Thyroid gland (tissue), 4 donors: Measurements from ENCODE around the gene ZNF783.

Source experiments
- POLR2A ChIP-seq, 2 donors: fragments of 450-650 bp; IDR thresholded peaks; one replicate each; pipeline ENCODE4 v1.6.1; 2017; ENCODE audit warnings: antibody characterized with exemption in 2 of 2, mild to moderate bottlenecking in 2 of 2, moderate library complexity in 1 of 2
- TF ChIP-seq, protein P1 (sequence below), 6 experiments: fragments of 200-600 bp in 3 of 6; fragments of 450-650 bp in 3 of 6; sonication (generic) in 3 of 6; IDR thresholded peaks; one replicate each; pipeline ENCODE4 v1.5.1; 2016 to 2019; ENCODE audit warnings: antibody characterized with exemption in 6 of 6, mild to moderate bottlenecking in 2 of 6, inconsistent platforms in 1 of 6, moderate library complexity in 1 of 6

- TF ChIP-seq, protein P1, sequence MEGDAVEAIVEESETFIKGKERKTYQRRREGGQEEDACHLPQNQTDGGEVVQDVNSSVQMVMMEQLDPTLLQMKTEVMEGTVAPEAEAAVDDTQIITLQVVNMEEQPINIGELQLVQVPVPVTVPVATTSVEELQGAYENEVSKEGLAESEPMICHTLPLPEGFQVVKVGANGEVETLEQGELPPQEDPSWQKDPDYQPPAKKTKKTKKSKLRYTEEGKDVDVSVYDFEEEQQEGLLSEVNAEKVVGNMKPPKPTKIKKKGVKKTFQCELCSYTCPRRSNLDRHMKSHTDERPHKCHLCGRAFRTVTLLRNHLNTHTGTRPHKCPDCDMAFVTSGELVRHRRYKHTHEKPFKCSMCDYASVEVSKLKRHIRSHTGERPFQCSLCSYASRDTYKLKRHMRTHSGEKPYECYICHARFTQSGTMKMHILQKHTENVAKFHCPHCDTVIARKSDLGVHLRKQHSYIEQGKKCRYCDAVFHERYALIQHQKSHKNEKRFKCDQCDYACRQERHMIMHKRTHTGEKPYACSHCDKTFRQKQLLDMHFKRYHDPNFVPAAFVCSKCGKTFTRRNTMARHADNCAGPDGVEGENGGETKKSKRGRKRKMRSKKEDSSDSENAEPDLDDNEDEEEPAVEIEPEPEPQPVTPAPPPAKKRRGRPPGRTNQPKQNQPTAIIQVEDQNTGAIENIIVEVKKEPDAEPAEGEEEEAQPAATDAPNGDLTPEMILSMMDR (IDR thresholded peaks at IDR 0.05): no peak
- TF ChIP-seq POLR2A (IDR thresholded peaks at IDR 0.05): no peak
Observed at GRCh38 chr7:149313981-149314380, 52.0 kb downstream of the ZNF783 start.
